Brain microvascular endothelial cell (primary cell): Measurements from ENCODE around the gene PRKN.

Source experiments
- DNase-seq: peaks from one replicate; pipeline ENCODE4 v3.0.0-alpha.2; 2020
- H3K27ac ChIP-seq: fragments of 250-450 bp; sonication (Bioruptor Pico); 2 replicates; pipeline ENCODE4 v1.5.1; 2020; ENCODE audit warnings: mild to moderate bottlenecking, moderate library complexity
- H3K27me3 ChIP-seq: fragments of 250-450 bp; sonication (Bioruptor Pico); replicated peaks from 2 replicates; pipeline ENCODE4 v1.5.1; 2020; ENCODE audit warnings: mild to moderate bottlenecking
- H3K36me3 ChIP-seq: fragments of 250-450 bp; sonication (Bioruptor Pico); replicated peaks from 2 replicates; pipeline ENCODE4 v1.5.1; 2020; ENCODE audit warnings: mild to moderate bottlenecking
- H3K4me3 ChIP-seq: 2 replicates; pipeline ENCODE4 v1.5.1; 2011; ENCODE audit warnings: low read depth, mild to moderate bottlenecking, control low read depth, low read length, moderate library complexity
- CTCF ChIP-seq: IDR thresholded peaks from 2 replicates; pipeline ENCODE4 v1.5.1; 2011; ENCODE audit warnings: low read depth, mild to moderate bottlenecking, moderate library complexity, low read length, control low read depth, inconsistent platforms; ENCODE audit errors: missing control alignments
- in situ Hi-C: cut with HindIII; loops from 2 replicates; pipeline ENCODE4 v1.10.0; 2017; ENCODE audit warnings: low sequenced_read_pairs, low pct_ligation_motif_present

The PRKN gene

GRCh38 chr6:162627825-162628224 is 99.7 kb downstream of the PRKN start:
- in situ Hi-C loops: no loop called here
- DNase-seq: no peak
- Histone ChIP-seq H3K27ac (no peak overlapping the region), H3K27me3 (no peaks in the 10 kb centered on the region), H3K4me3 (no peak overlapping the region), H3K36me3 (no peaks in the 10 kb centered on the region)
- no peak for TF ChIP-seq CTCF

DNA sequence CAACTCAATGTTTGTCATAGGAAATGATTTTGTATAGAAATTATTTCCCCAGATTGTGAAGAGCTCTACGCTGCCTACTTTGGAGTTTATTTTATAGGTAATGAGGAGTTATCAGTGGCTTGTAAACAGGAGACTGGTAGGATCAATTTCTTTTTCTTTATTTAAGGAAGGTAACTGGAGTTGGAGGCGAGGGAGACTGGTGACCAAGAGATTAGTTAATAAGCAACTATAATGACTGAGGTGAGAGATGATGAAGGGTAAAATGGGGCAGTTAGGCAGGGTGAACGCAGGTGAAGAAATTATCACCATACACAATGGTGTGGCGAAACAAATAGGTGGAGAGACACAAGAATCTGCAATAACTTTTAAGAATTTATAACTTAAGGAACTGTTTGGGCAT is 100.2 kb downstream of the PRKN start:
- Histone ChIP-seq H3K27ac (no peak overlapping the region), H3K36me3 (no peaks in the 10 kb centered on the region), H3K27me3 (no peaks in the 10 kb centered on the region), H3K4me3 (no peak overlapping the region)
- TF ChIP-seq CTCF: no peak
- in situ Hi-C loops: no loop called here
- DNase-seq: no peak

GRCh38 chr6:162626869-162627268 is 100.7 kb downstream of the PRKN start:
- H3K27ac ChIP-seq: no peak overlapping the region
- DNase-seq: no peak
- H3K27me3 ChIP-seq: no peaks in the 10 kb centered on the region
- TF ChIP-seq CTCF: no peak
- H3K4me3 ChIP-seq: no peak overlapping the region
- in situ Hi-C loops: no loop called here
- H3K36me3 ChIP-seq: no peaks in the 10 kb centered on the region

DNA sequence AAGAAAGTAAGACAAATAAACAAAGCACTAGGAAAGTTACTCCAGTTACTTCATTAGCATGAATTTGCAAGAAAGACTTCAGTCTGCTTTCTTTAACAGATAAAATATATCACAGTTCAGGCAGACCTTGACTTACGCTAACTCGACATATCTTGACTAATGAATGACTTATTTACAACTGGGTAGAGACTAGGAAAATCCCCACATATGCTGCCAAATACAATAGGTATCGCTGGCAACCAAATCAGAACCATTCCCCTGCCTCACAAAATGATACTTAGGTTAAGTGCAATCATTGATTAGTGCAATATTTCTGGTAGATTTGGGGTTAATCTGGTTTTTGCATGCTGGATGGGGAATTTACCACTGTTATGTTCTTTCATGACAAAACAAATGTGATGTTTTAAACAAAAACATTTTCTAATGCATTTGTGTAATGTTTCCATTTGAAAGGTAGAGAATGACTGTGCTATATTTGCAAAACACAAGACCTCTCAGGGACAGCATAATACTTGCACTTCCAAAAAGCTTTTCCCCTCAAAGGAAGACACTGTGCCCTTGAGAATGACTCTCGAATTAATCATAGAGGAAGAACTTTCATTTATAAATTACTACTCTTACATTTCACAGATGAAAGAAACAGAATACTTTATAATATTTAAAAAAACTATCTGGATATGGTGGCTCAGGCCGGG is 101.6 kb downstream of the PRKN start:
- H3K36me3 ChIP-seq: no peaks in the 10 kb centered on the region
- no peaks in the 10 kb centered on the region for H3K27me3 ChIP-seq
- DNase-seq: no peak
- TF ChIP-seq CTCF: no peak
- H3K27ac ChIP-seq: no peak overlapping the region
- in situ Hi-C loops: no loop called here
- H3K4me3 ChIP-seq: no peak overlapping the region

DNA sequence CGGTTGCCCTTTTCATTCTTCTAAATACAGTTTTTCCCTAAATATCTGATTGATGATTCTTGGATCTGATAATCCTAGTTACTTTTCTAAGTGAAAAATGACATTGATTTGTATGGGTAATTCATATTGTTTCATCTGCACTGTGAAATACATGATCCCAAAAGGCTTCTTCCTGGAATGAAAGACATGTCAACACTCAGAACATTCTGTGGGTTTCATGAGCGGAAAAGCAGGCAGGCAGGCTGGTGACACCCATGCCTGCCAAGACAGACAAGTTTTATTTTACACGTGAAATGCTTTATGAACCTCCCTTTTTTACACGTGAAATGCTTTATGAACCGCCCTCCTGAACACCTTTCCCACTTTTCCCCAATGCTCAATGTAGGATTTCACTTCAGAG is 105.0 kb downstream of the PRKN start:
- Histone ChIP-seq H3K27me3 (no peaks in the 10 kb centered on the region), H3K4me3 (no peak overlapping the region), H3K27ac (no peak overlapping the region), H3K36me3 (no peaks in the 10 kb centered on the region)
- no peak for TF ChIP-seq CTCF
- in situ Hi-C loops: no loop called here
- DNase-seq: no peak

- in situ Hi-C loops: no loop called here
- DNase-seq: peak; percentile 20
These were observed 106.3 kb downstream of the PRKN start for GRCh38 chr6:162621246-162621645.

More at GRCh38 chr6:162621246-162621645, 106.3 kb downstream of the PRKN start:
- H3K27me3 ChIP-seq: no peaks in the 10 kb centered on the region
- no peak overlapping the region for H3K4me3 ChIP-seq
- no peak overlapping the region for H3K27ac ChIP-seq
- H3K36me3 ChIP-seq: no peaks in the 10 kb centered on the region
- TF ChIP-seq CTCF: no peak
